ENCODE data around the gene BAZ1A. TPM values are rescaled to one million over a fixed set of nuclear protein-coding genes. Genes with fewer than 3 reads are reported as not detected.

BAZ1A gene
- total RNA-seq, 1 donor from 2014 or later: 39.4 TPM

- no peak for TF ChIP-seq CTCF (conservative IDR thresholded peaks at IDR 0.05; ENCODE audit: low read depth, low read length)
- DNase-seq (ENCODE audit: low read depth): no peak
- no peak overlapping the region for H3K4me3 ChIP-seq (ENCODE audit: low read depth, low read length)
These were observed 31.1 kb upstream of the BAZ1A start for GRCh38 chr14:34906287-34906686.

GRCh38 chr14:34895277-34895676 is 20.1 kb upstream of the BAZ1A start:
- TF ChIP-seq CTCF (conservative IDR thresholded peaks at IDR 0.05; ENCODE audit: low read depth, low read length): no peak
- no peak overlapping the region for H3K4me3 ChIP-seq (ENCODE audit: low read depth, low read length)
- DNase-seq (ENCODE audit: low read depth): no peak

GRCh38 chr14:34890937-34891336 is 15.8 kb upstream of the BAZ1A start:
- no peak overlapping the region for H3K4me3 ChIP-seq (ENCODE audit: low read depth, low read length)
- no peak for TF ChIP-seq CTCF (conservative IDR thresholded peaks at IDR 0.05; ENCODE audit: low read depth, low read length)
- no peak for DNase-seq (ENCODE audit: low read depth)

- no peak for DNase-seq (ENCODE audit: low read depth)
- H3K4me3 ChIP-seq (ENCODE audit: low read depth, low read length): no peak overlapping the region
- no peak for TF ChIP-seq CTCF (conservative IDR thresholded peaks at IDR 0.05; ENCODE audit: low read depth, low read length)
These were observed 13.0 kb upstream of the BAZ1A start for GRCh38 chr14:34888186-34888585.

GRCh38 chr14:34883954-34884353 is 8.8 kb upstream of the BAZ1A start:
- H3K4me3 ChIP-seq (ENCODE audit: low read depth, low read length): no peak overlapping the region
- TF ChIP-seq CTCF (conservative IDR thresholded peaks at IDR 0.05; ENCODE audit: low read depth, low read length): no peak
- no peak for DNase-seq (ENCODE audit: low read depth)

- peak; percentile 19 for TF ChIP-seq CTCF (conservative IDR thresholded peaks at IDR 0.05; ENCODE audit: low read depth, low read length)
- DNase-seq (ENCODE audit: low read depth): no peak
- peak overlapping the region; percentile 67 for H3K4me3 ChIP-seq (ENCODE audit: low read depth, low read length)
These were observed 652 bp downstream of the BAZ1A start for GRCh38 chr14:34874386-34875030.
